WTC11 (cell line): ENCODE results near the gene MAGEC1.

Experiments used
- ZNF263 ChIP-seq: sonication (generic); formaldehyde crosslinking; IDR thresholded peaks from 2 replicates; pipeline ENCODE4 v1.8.1; 2022; ENCODE audit warnings: low read depth, mild to moderate bottlenecking, moderate library complexity, missing genetic modification reagents
- TF ChIP-seq, protein P1 (sequence below): sonication (generic); formaldehyde crosslinking; IDR thresholded peaks from 2 replicates; pipeline ENCODE4 v1.8.0; 2022; ENCODE audit warnings: mild to moderate bottlenecking, missing genetic modification reagents
- TF ChIP-seq, protein P2 (sequence below): sonication (generic); formaldehyde crosslinking; conservative IDR thresholded peaks from 2 replicates; pipeline ENCODE4 v1.8.1; 2022; ENCODE audit warnings: mild to moderate bottlenecking, missing genetic modification reagents
- TF ChIP-seq, protein P3 (sequence below): fragments of 200-600 bp; IDR thresholded peaks from 2 replicates; pipeline ENCODE4 v1.8.0; 2022; ENCODE audit warnings: antibody characterized with exemption
- TF ChIP-seq, protein P4 (sequence below): sonication (generic); formaldehyde crosslinking; IDR thresholded peaks from 2 replicates; pipeline ENCODE4 v1.8.0; 2022; ENCODE audit warnings: mild to moderate bottlenecking, missing genetic modification reagents
- TF ChIP-seq, protein P5 (sequence below): sonication (generic); formaldehyde crosslinking; IDR thresholded peaks from 2 replicates; pipeline ENCODE4 v1.8.1; 2022; ENCODE audit warnings: mild to moderate bottlenecking, moderate library complexity, missing genetic modification reagents

DNA sequence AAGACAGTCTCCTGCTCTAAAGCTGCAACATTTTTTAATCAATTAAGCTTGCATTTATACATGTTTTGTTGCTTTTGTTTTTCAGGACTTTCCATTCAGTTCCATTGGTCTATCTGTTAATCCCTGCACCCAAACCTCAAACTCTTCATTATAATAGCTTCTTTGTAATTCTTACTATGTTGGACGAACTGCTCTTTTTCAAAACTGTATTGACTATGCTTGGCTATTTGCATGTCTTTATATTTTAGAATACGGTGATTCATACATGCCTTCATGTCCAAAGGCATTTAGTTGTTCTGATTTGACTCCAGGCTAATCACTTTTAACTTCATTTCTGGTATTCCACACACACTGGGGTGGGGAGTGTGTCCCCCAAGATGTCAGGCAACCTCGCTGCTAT lies 14.1 kb downstream of the MAGEC1 start:
- TF ChIP-seq, protein P1, sequence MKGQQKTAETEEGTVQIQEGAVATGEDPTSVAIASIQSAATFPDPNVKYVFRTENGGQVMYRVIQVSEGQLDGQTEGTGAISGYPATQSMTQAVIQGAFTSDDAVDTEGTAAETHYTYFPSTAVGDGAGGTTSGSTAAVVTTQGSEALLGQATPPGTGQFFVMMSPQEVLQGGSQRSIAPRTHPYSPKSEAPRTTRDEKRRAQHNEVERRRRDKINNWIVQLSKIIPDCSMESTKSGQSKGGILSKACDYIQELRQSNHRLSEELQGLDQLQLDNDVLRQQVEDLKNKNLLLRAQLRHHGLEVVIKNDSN (CRISPR knock-in tag), result no peak
- TF ChIP-seq, protein P2, sequence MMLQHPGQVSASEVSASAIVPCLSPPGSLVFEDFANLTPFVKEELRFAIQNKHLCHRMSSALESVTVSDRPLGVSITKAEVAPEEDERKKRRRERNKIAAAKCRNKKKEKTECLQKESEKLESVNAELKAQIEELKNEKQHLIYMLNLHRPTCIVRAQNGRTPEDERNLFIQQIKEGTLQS (CRISPR knock-in tag), result no peak
- TF ChIP-seq, protein P3, sequence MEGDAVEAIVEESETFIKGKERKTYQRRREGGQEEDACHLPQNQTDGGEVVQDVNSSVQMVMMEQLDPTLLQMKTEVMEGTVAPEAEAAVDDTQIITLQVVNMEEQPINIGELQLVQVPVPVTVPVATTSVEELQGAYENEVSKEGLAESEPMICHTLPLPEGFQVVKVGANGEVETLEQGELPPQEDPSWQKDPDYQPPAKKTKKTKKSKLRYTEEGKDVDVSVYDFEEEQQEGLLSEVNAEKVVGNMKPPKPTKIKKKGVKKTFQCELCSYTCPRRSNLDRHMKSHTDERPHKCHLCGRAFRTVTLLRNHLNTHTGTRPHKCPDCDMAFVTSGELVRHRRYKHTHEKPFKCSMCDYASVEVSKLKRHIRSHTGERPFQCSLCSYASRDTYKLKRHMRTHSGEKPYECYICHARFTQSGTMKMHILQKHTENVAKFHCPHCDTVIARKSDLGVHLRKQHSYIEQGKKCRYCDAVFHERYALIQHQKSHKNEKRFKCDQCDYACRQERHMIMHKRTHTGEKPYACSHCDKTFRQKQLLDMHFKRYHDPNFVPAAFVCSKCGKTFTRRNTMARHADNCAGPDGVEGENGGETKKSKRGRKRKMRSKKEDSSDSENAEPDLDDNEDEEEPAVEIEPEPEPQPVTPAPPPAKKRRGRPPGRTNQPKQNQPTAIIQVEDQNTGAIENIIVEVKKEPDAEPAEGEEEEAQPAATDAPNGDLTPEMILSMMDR, result no peak
- TF ChIP-seq, protein P4, sequence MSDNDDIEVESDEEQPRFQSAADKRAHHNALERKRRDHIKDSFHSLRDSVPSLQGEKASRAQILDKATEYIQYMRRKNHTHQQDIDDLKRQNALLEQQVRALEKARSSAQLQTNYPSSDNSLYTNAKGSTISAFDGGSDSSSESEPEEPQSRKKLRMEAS (CRISPR knock-in tag), result no peak
- TF ChIP-seq, protein P5, sequence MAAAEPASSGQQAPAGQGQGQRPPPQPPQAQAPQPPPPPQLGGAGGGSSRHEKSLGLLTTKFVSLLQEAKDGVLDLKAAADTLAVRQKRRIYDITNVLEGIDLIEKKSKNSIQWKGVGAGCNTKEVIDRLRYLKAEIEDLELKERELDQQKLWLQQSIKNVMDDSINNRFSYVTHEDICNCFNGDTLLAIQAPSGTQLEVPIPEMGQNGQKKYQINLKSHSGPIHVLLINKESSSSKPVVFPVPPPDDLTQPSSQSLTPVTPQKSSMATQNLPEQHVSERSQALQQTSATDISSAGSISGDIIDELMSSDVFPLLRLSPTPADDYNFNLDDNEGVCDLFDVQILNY, result no peak
- TF ChIP-seq ZNF263 (CRISPR knock-in tag), result no peak
